Trophoblast cell (in vitro differentiated cells and primary cell): ENCODE data around the gene GDAP2.

Experiments used
- DNase-seq, 2 donors: peaks; one replicate each; pipeline ENCODE4 v3.0.0-alpha.2; 2016
- H2AFZ ChIP-seq: 2 replicates; pipeline ENCODE4 v1.6.1; 2013; ENCODE audit warnings: low read length, moderate library complexity, mild to moderate bottlenecking; ENCODE audit not compliant: insufficient read depth, poor library complexity
- H2AK5ac ChIP-seq: 2 replicates; pipeline ENCODE4 v1.6.1; 2013; ENCODE audit warnings: mild to moderate bottlenecking, low read length
- H2BK120ac ChIP-seq: 2 replicates; pipeline ENCODE4 v1.6.1; 2013; ENCODE audit warnings: low read length, mild to moderate bottlenecking, moderate library complexity; ENCODE audit not compliant: insufficient read depth, poor library complexity
- H2BK12ac ChIP-seq: 2 replicates; pipeline ENCODE4 v1.6.1; 2013; ENCODE audit warnings: mild to moderate bottlenecking, low read length, moderate library complexity
- H2BK5ac ChIP-seq: 2 replicates; pipeline ENCODE4 v1.6.1; 2013; ENCODE audit warnings: low read length, low read depth, moderate library complexity, mild to moderate bottlenecking; ENCODE audit not compliant: poor library complexity
- H3K14ac ChIP-seq: 2 replicates; pipeline ENCODE4 v1.6.1; 2013; ENCODE audit warnings: mild to moderate bottlenecking, low read length
- H3K18ac ChIP-seq: 2 replicates; pipeline ENCODE4 v1.6.1; 2013; ENCODE audit warnings: mild to moderate bottlenecking, low read length
- H3K23ac ChIP-seq: 2 replicates; pipeline ENCODE4 v1.6.1; 2013; ENCODE audit warnings: low read length
- H3K27ac ChIP-seq: 2 replicates; pipeline ENCODE4 v1.5.1; 2013; ENCODE audit warnings: low read depth, mild to moderate bottlenecking, inconsistent platforms, low read length, moderate library complexity
- H3K27me3 ChIP-seq: 2 replicates; pipeline ENCODE4 v1.6.1; 2013; ENCODE audit warnings: inconsistent platforms, mild to moderate bottlenecking, low read length, moderate library complexity; ENCODE audit not compliant: insufficient read depth
- H3K36me3 ChIP-seq, 2 experiments: 1 replicate in 1 of 2; 2 replicates in 1 of 2; pipeline ENCODE4 v1.6.1; 2013; ENCODE audit warnings: low read length in 2 of 2, mild to moderate bottlenecking in 2 of 2, moderate library complexity in 1 of 2; ENCODE audit not compliant: insufficient read depth in 2 of 2, control insufficient read depth in 1 of 2
- H3K4ac ChIP-seq: 2 replicates; pipeline ENCODE4 v1.6.1; 2013; ENCODE audit warnings: low read depth, mild to moderate bottlenecking, low read length, moderate library complexity
- H3K4me1 ChIP-seq, 2 experiments: 1 replicate in 1 of 2; 2 replicates in 1 of 2; pipeline ENCODE4 v1.6.1; 2013; ENCODE audit warnings: low read length in 2 of 2, mild to moderate bottlenecking in 2 of 2, moderate library complexity in 1 of 2; ENCODE audit not compliant: insufficient read depth in 2 of 2, control insufficient read depth in 1 of 2
- H3K4me2 ChIP-seq: 2 replicates; pipeline ENCODE4 v1.6.1; 2013; ENCODE audit warnings: inconsistent platforms, mild to moderate bottlenecking, low read length, moderate library complexity
- H3K4me3 ChIP-seq: 2 replicates; pipeline ENCODE4 v1.5.1; 2013; ENCODE audit warnings: mild to moderate bottlenecking, low read depth, low read length, inconsistent platforms
- H3K79me1 ChIP-seq: one replicate; pipeline ENCODE4 v1.6.1; 2013; ENCODE audit warnings: low read length
- H3K79me2 ChIP-seq: 2 replicates; pipeline ENCODE4 v1.6.1; 2013; ENCODE audit warnings: low read length, mild to moderate bottlenecking; ENCODE audit not compliant: control insufficient read depth, insufficient read depth, poor library complexity
- H3K9ac ChIP-seq: 2 replicates; pipeline ENCODE4 v1.6.1; 2013; ENCODE audit warnings: mild to moderate bottlenecking, low read length
- H3K9me3 ChIP-seq: 2 replicates; pipeline ENCODE4 v1.6.1; 2013; ENCODE audit warnings: low read depth, mild to moderate bottlenecking, control low read depth, inconsistent platforms, low read length; ENCODE audit not compliant: insufficient read depth
- H4K12ac ChIP-seq: 2 replicates; pipeline ENCODE4 v1.6.1; 2013; ENCODE audit warnings: low read depth, mild to moderate bottlenecking, low read length, moderate library complexity
- H4K8ac ChIP-seq: 2 replicates; pipeline ENCODE4 v1.6.1; 2013; ENCODE audit warnings: low read depth, mild to moderate bottlenecking, low read length, moderate library complexity
- H4K91ac ChIP-seq: one replicate; pipeline ENCODE4 v1.6.1; 2013; ENCODE audit warnings: low read depth, mild to moderate bottlenecking, low read length, moderate library complexity
- whole genome bisulfite sequencing: extraction: QIAGEN DNeasy Blood & Tissue Kit; methylation state at CpG from one replicate; pipeline ENCODE4 v1.1.7; 2013; ENCODE audit warnings: missing lambda C conversion rate; ENCODE audit not compliant: insufficient read length, insufficient coverage; ENCODE audit errors: extremely low coverage; 5-methylcytosine and 5-hydroxymethylcytosine counted together

Gene GDAP2

GRCh38 chr1:117817629-117818028 is 111.8 kb downstream of the GDAP2 start:
- Histone ChIP-seq H3K4me1 (no peaks in the 10 kb centered on the region), H3K27me3 (no peaks in the 10 kb centered on the region), H3K9ac (no peak overlapping the region), H2AK5ac (no peak overlapping the region), H2BK120ac (no peak overlapping the region), H3K4ac (no peak overlapping the region), H3K79me2 (no peaks in the 10 kb centered on the region), H3K18ac (no peak overlapping the region), H3K27ac (no peak overlapping the region), H2AFZ (no peak overlapping the region), H3K79me1 (no peaks in the 10 kb centered on the region), H4K91ac (no peak overlapping the region), H3K9me3 (peaks cover 9% of the 10 kb centered on the region), H3K14ac (no peak overlapping the region), H3K4me3 (no peak overlapping the region), H3K4me2 (no peak overlapping the region), H4K12ac (no peak overlapping the region), H4K8ac (no peak overlapping the region), H2BK12ac (no peak overlapping the region), H3K36me3 (no peaks in the 10 kb centered on the region), H2BK5ac (no peak overlapping the region), H3K23ac (no peak overlapping the region)
- no CpG with 5 or more reads among the region's 5 CpGs for WGBS
- no peak for DNase-seq

- no peak overlapping the region for H4K12ac ChIP-seq
- H2AK5ac ChIP-seq, result no peak overlapping the region
- H2BK120ac ChIP-seq, result no peak overlapping the region
- H3K4me3 ChIP-seq, result no peak overlapping the region
- H3K79me1 ChIP-seq, result no peaks in the 10 kb centered on the region
- H3K9ac ChIP-seq, result no peak overlapping the region
- no peak overlapping the region for H3K27ac ChIP-seq
- no peaks in the 10 kb centered on the region for H3K79me2 ChIP-seq
- H3K4me2 ChIP-seq, result no peak overlapping the region
- H4K91ac ChIP-seq, result no peak overlapping the region
- H4K8ac ChIP-seq, result no peak overlapping the region
- no peak overlapping the region for H2BK5ac ChIP-seq
- no peaks in the 10 kb centered on the region for H3K27me3 ChIP-seq
- no peak overlapping the region for H2BK12ac ChIP-seq
- no peaks in the 10 kb centered on the region for H3K36me3 ChIP-seq
- H3K23ac ChIP-seq, result no peak overlapping the region
- H3K18ac ChIP-seq, result no peak overlapping the region
- peaks cover 2% of the 10 kb centered on the region for H3K9me3 ChIP-seq
- H3K14ac ChIP-seq, result no peak overlapping the region
- no peaks in the 10 kb centered on the region for H3K4me1 ChIP-seq
- no CpG with 5 or more reads among the region's 9 CpGs for WGBS
- H3K4ac ChIP-seq, result no peak overlapping the region
- no peak overlapping the region for H2AFZ ChIP-seq
- DNase-seq, result no peak
These were observed 113.5 kb downstream of the GDAP2 start for GRCh38 chr1:117815926-117816325.

- Histone ChIP-seq H2BK120ac (no peak overlapping the region), H3K23ac (no peak overlapping the region), H3K4me1 (no peaks in the 10 kb centered on the region), H3K36me3 (no peaks in the 10 kb centered on the region), H3K27me3 (no peaks in the 10 kb centered on the region), H3K27ac (no peak overlapping the region), H3K4ac (no peak overlapping the region), H3K18ac (no peak overlapping the region), H2BK12ac (no peak overlapping the region), H2AK5ac (no peak overlapping the region), H3K9ac (no peak overlapping the region), H3K4me2 (no peak overlapping the region), H3K79me2 (no peaks in the 10 kb centered on the region), H3K79me1 (no peaks in the 10 kb centered on the region), H4K8ac (no peak overlapping the region), H4K12ac (no peak overlapping the region), H4K91ac (no peak overlapping the region), H3K14ac (no peak overlapping the region), H2AFZ (no peak overlapping the region), H3K9me3 (peaks cover 2% of the 10 kb centered on the region), H2BK5ac (no peak overlapping the region), H3K4me3 (no peak overlapping the region)
- DNase-seq, result no peak
- no CpG with 5 or more reads among the region's 6 CpGs for WGBS
These were observed 114.3 kb downstream of the GDAP2 start for GRCh38 chr1:117814856-117815797.
